Measurements from ENCODE around the gene AMELX.

AMELX gene

DNA sequence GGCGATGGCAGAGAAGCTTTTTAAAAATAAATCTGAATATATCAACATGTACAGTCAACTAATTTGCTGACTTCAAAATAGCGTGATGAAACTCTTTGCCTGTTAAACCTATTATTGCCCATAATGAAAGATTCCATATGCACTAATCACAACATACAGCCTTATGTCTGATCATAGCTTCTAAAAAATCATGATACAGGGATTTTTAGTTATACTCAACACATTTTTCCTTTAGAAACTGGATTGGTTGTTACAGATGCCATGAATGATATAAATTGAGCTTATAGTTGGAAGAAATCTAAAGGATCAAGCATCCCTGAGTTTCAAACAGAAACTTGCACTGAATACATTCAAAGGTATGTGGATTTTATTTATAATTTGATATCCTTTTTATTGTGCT lies at the start of gene AMELX:
TSS of gene AMELX (plus strand) at position 301 of the 400 bp plus-strand sequence. CDS start 1,376 bp downstream, outside the sequence.
- DNase-seq: no peak

- no peak for DNase-seq
These were observed 48.6 kb upstream of the AMELX start for GRCh38 chrX:11244636-11245035.

DNA sequence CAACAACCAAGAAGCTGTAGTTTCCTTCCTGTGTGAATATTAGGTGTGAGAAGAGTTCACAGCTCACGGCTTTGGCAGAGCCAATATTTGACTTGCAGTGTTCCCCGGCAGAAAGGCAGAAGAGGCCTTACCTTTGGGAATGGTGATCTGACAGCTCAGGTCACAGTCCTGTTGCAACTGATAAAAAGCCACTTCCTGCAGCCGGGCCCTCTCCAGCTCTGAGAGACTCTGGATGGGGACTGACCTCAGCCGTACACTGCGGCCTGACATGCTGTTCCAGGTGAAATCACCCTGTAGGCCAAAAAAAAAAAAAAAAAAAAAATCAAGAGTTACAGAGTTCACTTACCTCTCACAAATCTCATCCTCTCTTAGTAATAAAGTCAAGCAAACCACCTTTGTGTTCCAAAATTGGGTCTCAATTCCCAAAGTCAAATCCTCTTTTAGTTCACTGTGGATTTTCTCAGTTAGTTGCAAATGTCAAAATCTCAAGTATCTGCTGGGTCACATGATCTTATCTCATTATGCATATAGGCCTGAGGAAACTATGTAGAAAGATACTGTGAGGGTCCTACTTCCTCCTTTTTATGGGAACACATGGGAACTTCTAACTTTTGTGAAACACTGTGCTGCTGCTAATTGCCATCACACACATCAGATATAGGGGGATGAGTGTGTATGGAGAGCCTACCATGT lies 38.6 kb upstream of the AMELX start:
- no peak for DNase-seq

- no peak for DNase-seq
These were observed 35.9 kb upstream of the AMELX start for GRCh38 chrX:11257290-11257689.

DNA sequence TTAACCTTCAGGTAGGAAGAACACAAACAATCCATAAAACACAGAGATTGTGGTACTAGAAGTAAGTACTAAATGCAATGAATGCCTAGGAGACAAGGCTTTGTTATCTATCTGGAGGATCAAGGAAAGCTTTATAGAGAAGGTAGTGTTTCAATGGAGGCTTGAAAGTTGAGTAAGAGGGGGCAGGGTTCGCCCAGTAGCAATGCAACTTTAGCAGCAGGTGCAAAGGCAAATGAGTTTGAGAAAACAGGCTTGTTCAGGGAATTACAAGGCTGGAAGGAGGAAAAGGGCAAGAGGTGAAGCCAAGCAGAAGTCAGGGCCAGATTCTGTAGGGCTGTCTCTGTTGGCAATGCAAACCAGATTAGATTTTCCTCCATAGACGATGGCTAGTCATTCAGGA lies 35.5 kb upstream of the AMELX start:
- no peak for DNase-seq

DNA sequence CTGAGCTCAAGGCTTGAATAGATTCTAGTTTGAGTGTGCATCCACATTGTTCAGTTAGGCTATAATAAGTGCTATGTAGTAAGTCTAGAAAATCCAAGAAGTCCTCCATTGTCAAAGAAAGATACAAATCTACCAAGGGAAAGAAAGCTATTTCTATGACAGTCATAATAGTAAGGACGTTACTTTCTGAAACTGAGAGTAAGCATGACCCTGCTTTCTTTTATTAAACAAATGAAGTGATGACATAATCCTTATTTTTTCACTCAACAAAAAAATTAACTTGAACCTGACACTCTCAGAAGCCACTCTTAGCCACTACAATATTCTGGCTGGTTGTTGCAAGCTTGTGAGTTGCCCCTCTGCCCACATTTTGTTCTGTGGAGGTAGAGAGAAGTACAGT lies 33.8 kb upstream of the AMELX start:
- DNase-seq: no peak

- no peak for DNase-seq
These were observed 32.0 kb upstream of the AMELX start for GRCh38 chrX:11261260-11261659.

GRCh38 chrX:11264925-11265324 lies 28.3 kb upstream of the AMELX start:
- DNase-seq: no peak

GRCh38 chrX:11265352-11265751 lies 27.9 kb upstream of the AMELX start:
- no peak for DNase-seq

DNA sequence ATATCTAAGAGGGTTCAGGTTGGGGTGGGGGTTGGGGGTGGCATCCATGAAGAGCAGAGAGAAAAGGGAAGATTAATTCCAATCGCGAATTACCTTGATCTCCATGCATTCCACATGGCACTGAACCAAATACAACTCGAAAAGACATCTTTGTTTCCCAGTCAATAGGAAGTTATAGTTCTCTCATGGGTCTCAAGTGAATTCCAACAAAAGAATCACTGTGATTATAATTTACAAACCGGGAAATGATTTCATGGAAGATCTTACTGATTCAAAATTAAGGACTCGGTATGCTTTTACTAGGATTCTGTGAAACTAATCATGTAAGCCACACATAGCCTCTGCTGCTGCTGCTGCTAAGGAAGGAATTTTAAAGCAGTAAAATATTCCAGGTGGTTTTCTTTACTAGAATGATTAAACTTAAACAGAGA lies 26.6 kb upstream of the AMELX start:
- no peak for DNase-seq

- DNase-seq: no peak
These were observed 25.8 kb upstream of the AMELX start for GRCh38 chrX:11267425-11267824.

DNA sequence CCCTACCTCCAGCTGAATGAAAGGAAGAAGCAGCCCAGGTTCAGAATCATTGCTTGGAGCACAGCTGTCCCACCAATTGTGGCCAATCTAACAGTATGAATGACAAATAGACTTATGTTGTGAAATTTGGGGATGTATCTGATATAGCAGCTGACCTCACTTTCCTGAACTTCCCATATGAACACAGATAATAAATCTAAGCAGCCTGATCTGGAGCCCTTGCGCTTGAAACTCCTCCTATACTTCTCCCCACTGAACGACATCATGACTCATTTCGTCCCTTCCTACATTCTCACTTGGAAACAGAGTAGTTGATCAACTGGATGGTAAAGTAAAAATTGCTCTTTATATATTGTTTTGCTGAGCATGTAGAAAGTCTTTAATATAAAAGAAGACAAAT lies 24.2 kb upstream of the AMELX start:
- no peak for DNase-seq

- no peak for DNase-seq
These were observed 23.2 kb upstream of the AMELX start for GRCh38 chrX:11269996-11270395.

GRCh38 chrX:11272290-11272689 lies 20.9 kb upstream of the AMELX start:
- no peak for DNase-seq

DNA sequence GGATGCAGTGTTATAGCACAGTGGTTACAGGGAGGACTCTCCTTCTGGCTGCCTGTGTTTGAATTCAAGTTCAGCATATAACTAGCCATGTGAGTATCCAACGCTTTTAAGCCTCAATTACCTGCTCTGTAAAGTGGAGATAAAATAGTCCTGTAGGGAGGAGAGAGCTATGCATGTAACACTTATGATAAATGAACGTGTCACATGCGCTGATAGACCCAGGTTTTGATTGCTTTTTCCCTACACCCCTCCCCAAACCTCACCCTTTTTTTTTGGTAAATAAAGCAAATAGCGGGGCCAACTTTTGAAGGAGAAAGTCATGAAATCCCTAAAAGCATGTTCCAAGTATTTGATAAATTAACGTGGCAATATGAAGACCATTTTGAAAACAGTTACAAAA lies 20.4 kb upstream of the AMELX start:
- no peak for DNase-seq

DNA sequence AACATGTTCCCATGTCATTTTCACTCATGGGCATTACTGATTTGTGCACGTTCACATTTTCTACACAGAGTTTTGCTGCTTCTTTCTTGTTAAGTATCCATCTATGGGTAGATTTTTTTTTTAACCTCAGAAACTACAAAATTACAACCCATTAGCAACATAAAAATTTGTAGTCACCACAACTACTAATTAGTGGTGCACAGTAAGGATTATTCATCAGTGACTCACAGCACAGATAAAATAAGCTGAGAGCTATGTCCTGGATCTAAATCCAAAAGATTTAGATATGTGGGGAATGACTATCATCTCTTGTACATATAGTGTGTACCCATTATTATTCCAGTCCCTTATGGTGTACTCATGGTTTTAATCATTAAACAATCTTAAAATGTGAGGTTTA lies 19.7 kb upstream of the AMELX start:
- DNase-seq: no peak

- DNase-seq: no peak
These were observed 11.2 kb upstream of the AMELX start for GRCh38 chrX:11282043-11282442.

GRCh38 chrX:11285651-11286050 lies 7.6 kb upstream of the AMELX start:
- no peak for DNase-seq

- DNase-seq: no peak
These were observed 5.7 kb upstream of the AMELX start for GRCh38 chrX:11287505-11287904.

DNA sequence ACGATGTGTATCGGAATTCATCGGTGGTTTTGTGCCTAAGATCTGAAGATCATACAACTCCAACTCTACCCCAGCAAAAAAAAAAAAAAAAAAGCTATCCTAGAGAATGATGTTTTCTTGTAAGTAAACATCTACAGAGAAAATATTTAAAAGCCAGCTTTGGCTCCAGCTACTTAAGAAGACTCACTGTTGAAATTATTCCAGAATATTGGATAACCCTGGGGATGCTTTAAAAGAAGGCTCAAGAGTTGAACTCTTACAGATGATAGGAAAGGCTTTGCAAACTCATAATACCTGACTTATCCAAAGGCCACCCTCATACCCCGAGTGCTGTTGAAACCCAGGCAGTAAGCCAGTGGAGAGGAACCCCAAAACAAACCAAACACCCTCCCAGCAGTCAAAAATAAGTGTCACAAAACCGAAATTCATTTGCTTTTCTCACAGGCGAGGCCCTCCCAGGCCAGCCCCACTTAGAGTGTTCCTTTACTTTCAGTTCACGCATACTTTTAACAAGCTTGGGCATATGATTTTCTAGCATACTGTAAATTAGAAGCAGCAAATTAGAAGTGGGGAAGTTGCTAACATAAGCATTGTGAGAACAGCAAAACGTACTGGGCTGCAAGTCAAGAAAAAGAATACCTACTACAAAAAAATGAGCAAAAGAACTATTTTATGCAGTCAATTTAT lies 2.7 kb upstream of the AMELX start:
- no peak for DNase-seq

GRCh38 chrX:11296051-11296450 lies 2.8 kb downstream of the AMELX start:
- no peak for DNase-seq

DNA sequence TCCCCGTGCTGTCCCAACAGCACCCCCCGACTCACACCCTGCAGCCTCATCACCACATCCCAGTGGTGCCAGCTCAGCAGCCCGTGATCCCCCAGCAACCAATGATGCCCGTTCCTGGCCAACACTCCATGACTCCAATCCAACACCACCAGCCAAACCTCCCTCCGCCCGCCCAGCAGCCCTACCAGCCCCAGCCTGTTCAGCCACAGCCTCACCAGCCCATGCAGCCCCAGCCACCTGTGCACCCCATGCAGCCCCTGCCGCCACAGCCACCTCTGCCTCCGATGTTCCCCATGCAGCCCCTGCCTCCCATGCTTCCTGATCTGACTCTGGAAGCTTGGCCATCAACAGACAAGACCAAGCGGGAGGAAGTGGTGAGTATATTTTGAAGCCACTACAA lies 5.4 kb downstream of the AMELX start:
- DNase-seq: no peak

DNA sequence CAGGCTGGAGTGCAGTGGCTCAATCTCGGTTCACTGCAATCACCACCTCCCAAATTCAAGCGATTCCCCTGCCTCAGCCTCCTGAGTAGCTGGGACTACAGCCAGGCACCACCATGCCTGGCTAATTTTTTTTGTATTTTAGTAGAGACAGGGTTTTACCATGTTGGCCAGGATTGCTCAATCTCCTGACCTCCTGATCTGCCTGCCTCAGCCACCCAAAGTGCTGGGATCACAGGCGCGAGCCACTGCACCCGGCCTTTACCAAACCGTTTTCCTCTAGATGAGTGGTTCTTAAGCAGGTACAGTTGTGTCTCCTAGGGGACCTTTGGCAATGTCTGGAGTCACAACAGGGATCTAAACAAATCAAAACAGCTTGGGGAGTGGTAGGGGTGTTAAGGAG lies 11.6 kb downstream of the AMELX start:
- no peak for DNase-seq

GRCh38 chrX:11305641-11306040 lies 12.4 kb downstream of the AMELX start:
- DNase-seq: no peak

GRCh38 chrX:11309220-11309619 lies 16.0 kb downstream of the AMELX start:
- no peak for DNase-seq
